SK-N-SH (cell line): Measurements from ENCODE around the gene SNX22. TPM values are rescaled to one million over a fixed set of nuclear protein-coding genes. Genes with fewer than 3 reads are reported as not detected.

Experiments used
- CTCF ChIA-PET: fragments of 300-600, 350-600 bp; formaldehyde crosslinking; extraction: SDS; loops from one replicate; lab custom pipeline; 2021; lab: Yijun Ruan, JAX
- POLR2A ChIA-PET: fragments of 350-600 bp; sonication (Branson Sonifier 250); formaldehyde crosslinking; extraction: SDS; loops from one replicate; lab custom pipeline; 2020; ENCODE audit warnings: antibody characterized with exemption, inconsistent platforms; lab: Yijun Ruan, JAX
- DNase-seq: peaks from one replicate; pipeline ENCODE4 v3.0.0; 2012
- H2AFZ ChIP-seq: fragments of 200-600 bp; sonication (generic); 2 replicates; pipeline ENCODE4 v1.8.1; 2016; ENCODE audit warnings: antibody characterized with exemption, mild to moderate bottlenecking, low read depth
- H3F3A ChIP-seq: fragments of 200-600 bp; sonication (generic); replicated peaks from 2 replicates; pipeline ENCODE3; 2016; ENCODE audit warnings: antibody characterized with exemption, mild to moderate bottlenecking; ENCODE audit not compliant: insufficient read depth
- H3K27ac ChIP-seq, 2 experiments: fragments of 200-500 bp in 1 of 2; fragments of 200-600 bp in 1 of 2; sonication (Bioruptor generic) in 1 of 2; sonication (generic), shearing (Covaris generic) in 1 of 2; 2 replicates each; pipeline versions ENCODE4 v1.5.1 to v1.6.1; 2014 to 2016; ENCODE audit warnings: low read depth in 2 of 2, inconsistent platforms in 1 of 2, low read length in 1 of 2, mild to moderate bottlenecking in 1 of 2, mixed read lengths in 1 of 2
- H3K27me3 ChIP-seq: fragments of 200-600 bp; sonication (generic), shearing (Covaris generic); 2 replicates; pipeline ENCODE4 v1.6.1; 2016; ENCODE audit warnings: mixed run types; ENCODE audit not compliant: insufficient read depth
- H3K36me3 ChIP-seq, 2 experiments: fragments of 200-500 bp in 1 of 2; fragments of 200-600 bp in 1 of 2; sonication (Bioruptor generic) in 1 of 2; sonication (generic) in 1 of 2; replicated peaks in 1 of 2; 2 replicates each; pipeline versions ENCODE3 to v1.5.1; 2014 to 2016; ENCODE audit warnings: low read length in 1 of 2, mild to moderate bottlenecking in 1 of 2; ENCODE audit not compliant: insufficient read depth in 2 of 2, control insufficient read depth in 1 of 2
- H3K4me1 ChIP-seq, 2 experiments: fragments of 200-500 bp in 1 of 2; fragments of 200-600 bp in 1 of 2; sonication (Bioruptor generic) in 1 of 2; sonication (generic), shearing (Covaris generic) in 1 of 2; 2 replicates each; pipeline versions ENCODE4 v1.5.1 to v1.6.1; 2014 to 2016; ENCODE audit warnings: low read depth in 1 of 2, low read length in 1 of 2, mixed run types in 1 of 2; ENCODE audit not compliant: insufficient read depth in 2 of 2, control insufficient read depth in 1 of 2
- H3K4me2 ChIP-seq: fragments of 200-600 bp; sonication (generic), shearing (Covaris generic); 2 replicates; pipeline ENCODE4 v1.6.1; 2017; ENCODE audit warnings: mixed run types
- H3K4me3 ChIP-seq, 2 experiments: fragments of 200-500 bp in 1 of 2; fragments of 200-600 bp in 1 of 2; sonication (Bioruptor generic) in 1 of 2; sonication (generic), shearing (Covaris generic) in 1 of 2; 2 replicates each; pipeline versions ENCODE4 v1.5.1 to v1.8.1; 2014 to 2016; ENCODE audit warnings: low read depth in 2 of 2, inconsistent platforms in 1 of 2, low read length in 1 of 2, mild to moderate bottlenecking in 1 of 2, mixed read lengths in 1 of 2, moderate library complexity in 1 of 2
- H3K79me2 ChIP-seq: fragments of 200-600 bp; sonication (generic); 2 replicates; pipeline ENCODE4 v1.8.1; 2017; ENCODE audit warnings: mild to moderate bottlenecking; ENCODE audit not compliant: insufficient read depth
- H3K9ac ChIP-seq: fragments of 200-600 bp; sonication (generic); 2 replicates; pipeline ENCODE4 v1.6.1; 2017; ENCODE audit warnings: mixed run types
- H3K9me2 ChIP-seq: fragments of 200-600 bp; sonication (generic); 2 replicates; pipeline ENCODE4 v1.6.1; 2017; ENCODE audit warnings: mixed run types
- H3K9me3 ChIP-seq: fragments of 200-600 bp; sonication (generic); 2 replicates; pipeline ENCODE4 v1.6.1; 2017; ENCODE audit warnings: mixed run types, mild to moderate bottlenecking, moderate library complexity
- H4K20me1 ChIP-seq: fragments of 200-600 bp; sonication (generic); 2 replicates; pipeline ENCODE4 v1.6.1; 2017; ENCODE audit warnings: mild to moderate bottlenecking, mixed run types; ENCODE audit not compliant: insufficient read depth
- EP300 ChIP-seq, 2 experiments: IDR thresholded peaks; 2 replicates each; pipeline versions ENCODE4 v1.4.0 to v1.6.1; 2012; ENCODE audit warnings: borderline replicate concordance in 1 of 2, low read depth in 1 of 2, low read length in 1 of 2
- FOSL2 ChIP-seq: IDR thresholded peaks from 2 replicates; pipeline ENCODE4 v1.4.0; 2012; ENCODE audit warnings: low read depth, mild to moderate bottlenecking, moderate library complexity, borderline replicate concordance
- GATA2 ChIP-seq: sonication (generic); formaldehyde crosslinking; IDR thresholded peaks from 2 replicates; pipeline ENCODE4 v1.5.0; 2020; ENCODE audit warnings: mild to moderate bottlenecking, missing genetic modification reagents
- IRF3 ChIP-seq: fragments of 150-350 bp; IDR thresholded peaks from 2 replicates; pipeline ENCODE4 v1.6.1; 2016; ENCODE audit warnings: mild to moderate bottlenecking, low read depth, low read length
- JUND ChIP-seq: IDR thresholded peaks from 2 replicates; pipeline ENCODE4 v1.4.0; 2012
- MEF2A ChIP-seq: IDR thresholded peaks from 2 replicates; pipeline ENCODE4 v1.4.0; 2012; ENCODE audit warnings: low read depth, borderline replicate concordance
- NFIC ChIP-seq: IDR thresholded peaks from 2 replicates; pipeline ENCODE4 v1.4.0; 2012; ENCODE audit warnings: borderline replicate concordance
- RAD21 ChIP-seq: IDR thresholded peaks from 2 replicates; pipeline ENCODE4 v1.6.1; 2012; ENCODE audit warnings: mild to moderate bottlenecking, low read length
- RCOR1 ChIP-seq: fragments of 150-350 bp; IDR thresholded peaks from 2 replicates; pipeline ENCODE4 v1.6.1; 2017; ENCODE audit warnings: antibody characterized with exemption, low read length
- RFX5 ChIP-seq: IDR thresholded peaks from 2 replicates; pipeline ENCODE4 v1.6.1; 2012; ENCODE audit warnings: mild to moderate bottlenecking, improper control_type of control experiment, low read length
- SIN3A ChIP-seq: IDR thresholded peaks from 2 replicates; pipeline ENCODE4 v1.6.1; 2012; ENCODE audit warnings: low read depth, mild to moderate bottlenecking, low read length, moderate library complexity, borderline replicate concordance
- TAF1 ChIP-seq: IDR thresholded peaks from 2 replicates; pipeline ENCODE4 v1.6.1; 2012; ENCODE audit warnings: low read depth, mild to moderate bottlenecking, low read length, moderate library complexity, borderline replicate concordance
- WGBS: methylation state at CpG from one replicate; pipeline ENCODE4 v1.1.6; 2017; ENCODE audit warnings: low lambda C conversion rate; 5-methylcytosine and 5-hydroxymethylcytosine counted together
- polyA plus RNA-seq, 3 experiments: library from polyadenylated mRNA; depleted of rRNA; stranded (reverse); fragments of >200 nt; gene quantifications; 2 replicates each; pipeline ENCODE4 v1.2.3, GENCODE V29; 2012
- TF ChIP-seq, protein P1 (sequence below): fragments of 200-600 bp; sonication (generic); IDR thresholded peaks from 2 replicates; pipeline ENCODE4 v1.6.1; 2017; ENCODE audit warnings: antibody characterized with exemption, mild to moderate bottlenecking, moderate library complexity

Gene SNX22
- polyA plus RNA-seq, 1 of the 3 experiments (the other 2 are of a cell fraction): 0.94 TPM

DNA sequence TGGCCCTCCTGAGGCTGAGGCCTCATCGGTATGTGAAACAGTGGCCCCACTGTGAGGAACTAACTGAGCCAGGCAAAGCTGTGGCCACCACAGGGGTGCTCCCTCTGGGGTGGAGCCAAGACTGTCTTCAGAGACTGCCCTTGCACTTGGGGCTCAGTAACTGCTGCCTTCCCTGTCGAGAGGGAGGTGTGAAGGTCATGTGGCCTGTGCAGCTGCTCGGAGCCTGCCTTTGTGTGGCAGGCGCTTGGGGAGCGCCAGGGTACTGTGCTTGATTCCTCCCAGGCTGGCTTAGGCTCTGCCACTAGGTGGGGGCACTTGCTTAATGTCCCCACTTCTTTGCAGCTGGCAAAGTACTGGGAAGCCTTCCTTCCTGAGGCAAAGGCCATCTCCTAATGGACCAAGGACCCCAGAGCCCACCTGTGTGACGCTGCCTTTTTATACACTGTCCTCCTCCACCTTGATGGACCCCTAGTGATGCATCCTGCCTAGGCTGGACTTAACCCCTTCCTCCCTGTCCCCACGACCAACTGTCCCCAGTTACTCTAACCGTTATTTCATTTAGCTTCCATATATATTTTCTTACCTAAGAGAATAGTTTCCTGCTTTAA lies 14.2 kb upstream of the SNX22 start:
- Histone ChIP-seq H3K4me3 (no peak overlapping the region), H3K4me1 (peaks cover 0 to 4% of the 10 kb centered on the region in 2 experiments; a peak in 1 of 4 replicates), H3K27me3 (no peaks in the 10 kb centered on the region), H3K9me3 (no peaks in the 10 kb centered on the region), H4K20me1 (no peaks in the 10 kb centered on the region)
- TF ChIP-seq NFIC: no peak
- no peak for TF ChIP-seq JUND
- peak; percentile 25 for TF ChIP-seq RAD21
- no peak for TF ChIP-seq IRF3
- TF ChIP-seq, all 33 proteins: peak for 1
- Histone ChIP-seq H3K36me3 (peaks cover 15 to 66% of the 10 kb centered on the region in 2 experiments), H3K79me2 (no peaks in the 10 kb centered on the region), H3K4me2 (no peak overlapping the region), H3K27ac (no peak overlapping the region), H3K9ac (no peak overlapping the region), H2AFZ (no peak overlapping the region), H3F3A (no peaks in the 10 kb centered on the region), H3K9me2 (no peaks in the 10 kb centered on the region)
- 94% methylated on average over 4 of the region's 8 CpGs for WGBS
- DNase-seq: no peak
- POLR2A ChIA-PET: no interaction called here
- CTCF ChIA-PET: interaction anchor here (0.6 to 1.8 kb wide), 3 partner anchors 10 to 844 kb away, joined by 3 to 6 read pairs (median 3); no protein-coding TSS in a partner anchor

DNA sequence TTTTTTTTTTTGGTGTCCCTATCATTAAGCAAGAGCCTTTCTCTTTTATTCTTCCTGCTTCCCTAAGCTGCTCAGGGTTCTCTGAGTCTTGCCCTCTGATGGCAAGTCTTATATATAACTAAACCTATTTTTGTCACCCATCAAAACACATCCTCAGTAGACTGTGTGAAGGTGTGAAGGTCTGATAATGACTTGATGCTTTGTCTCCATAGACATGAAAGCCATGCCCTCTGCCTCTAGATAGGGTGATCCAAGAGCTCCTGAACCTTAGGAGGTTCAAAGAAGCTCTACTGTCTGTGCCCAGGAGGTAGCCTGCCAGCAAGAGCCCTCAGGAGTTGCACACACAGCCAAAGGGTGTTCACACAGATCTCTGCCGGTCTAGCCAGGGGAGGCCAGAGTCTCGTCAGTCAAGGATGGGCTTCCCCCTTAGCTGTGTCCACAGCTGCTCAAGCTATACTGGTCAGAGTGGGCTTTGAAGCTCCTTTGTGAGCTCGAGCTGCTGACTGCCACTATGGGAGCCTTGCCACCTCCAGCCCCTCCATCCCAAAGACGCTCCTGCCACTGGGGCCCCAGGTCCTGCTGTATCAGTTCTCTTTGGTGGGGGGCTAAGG lies 13.1 kb upstream of the SNX22 start:
- Histone ChIP-seq H3F3A (no peaks in the 10 kb centered on the region), H3K4me3 (no peak overlapping the region), H3K4me1 (peaks cover 0 to 4% of the 10 kb centered on the region in 2 experiments; a peak in 1 of 4 replicates), H3K27ac (no peak overlapping the region), H3K9ac (no peak overlapping the region), H3K4me2 (no peak overlapping the region), H3K36me3 (peaks cover 15 to 68% of the 10 kb centered on the region in 2 experiments), H3K9me3 (no peaks in the 10 kb centered on the region), H2AFZ (no peak overlapping the region), H3K79me2 (no peaks in the 10 kb centered on the region), H3K9me2 (no peaks in the 10 kb centered on the region), H3K27me3 (no peaks in the 10 kb centered on the region), H4K20me1 (no peaks in the 10 kb centered on the region)
- TF ChIP-seq TAF1: no peak
- TF ChIP-seq FOSL2: no peak
- POLR2A ChIA-PET: no interaction called here
- 94% methylated on average over 3 of the region's 4 CpGs for WGBS
- DNase-seq: no peak
- CTCF ChIA-PET: interaction anchor here (0.6 kb wide), 1 partner anchor 843 kb away, joined by 3 read pairs; no protein-coding TSS in a partner anchor

GRCh38 chr15:64141798-64142512 lies 9.6 kb upstream of the SNX22 start:
- POLR2A ChIA-PET: no interaction called here
- no peak for DNase-seq

More at GRCh38 chr15:64141798-64142512, 9.6 kb upstream of the SNX22 start:
- H4K20me1 ChIP-seq: no peaks in the 10 kb centered on the region
- H3K9ac ChIP-seq: no peak overlapping the region
- peaks cover 7% of the 10 kb centered on the region for H3F3A ChIP-seq
- H3K9me2 ChIP-seq: no peaks in the 10 kb centered on the region
- TF ChIP-seq RAD21 (no peak), SIN3A (no peak), RFX5 (no peak), RCOR1 (no peak), FOSL2 (no peak), MEF2A (no peak), GATA2 (CRISPR knock-in tag) (no peak), EP300 (IDR thresholded peaks at IDR 0.05; ENCODE audit: borderline replicate concordance in 1 of 2, low read depth in 1 of 2, low read length in 1 of 2) (no peak), TAF1 (no peak)
- TF ChIP-seq, protein P1, sequence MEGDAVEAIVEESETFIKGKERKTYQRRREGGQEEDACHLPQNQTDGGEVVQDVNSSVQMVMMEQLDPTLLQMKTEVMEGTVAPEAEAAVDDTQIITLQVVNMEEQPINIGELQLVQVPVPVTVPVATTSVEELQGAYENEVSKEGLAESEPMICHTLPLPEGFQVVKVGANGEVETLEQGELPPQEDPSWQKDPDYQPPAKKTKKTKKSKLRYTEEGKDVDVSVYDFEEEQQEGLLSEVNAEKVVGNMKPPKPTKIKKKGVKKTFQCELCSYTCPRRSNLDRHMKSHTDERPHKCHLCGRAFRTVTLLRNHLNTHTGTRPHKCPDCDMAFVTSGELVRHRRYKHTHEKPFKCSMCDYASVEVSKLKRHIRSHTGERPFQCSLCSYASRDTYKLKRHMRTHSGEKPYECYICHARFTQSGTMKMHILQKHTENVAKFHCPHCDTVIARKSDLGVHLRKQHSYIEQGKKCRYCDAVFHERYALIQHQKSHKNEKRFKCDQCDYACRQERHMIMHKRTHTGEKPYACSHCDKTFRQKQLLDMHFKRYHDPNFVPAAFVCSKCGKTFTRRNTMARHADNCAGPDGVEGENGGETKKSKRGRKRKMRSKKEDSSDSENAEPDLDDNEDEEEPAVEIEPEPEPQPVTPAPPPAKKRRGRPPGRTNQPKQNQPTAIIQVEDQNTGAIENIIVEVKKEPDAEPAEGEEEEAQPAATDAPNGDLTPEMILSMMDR: no peak
- WGBS: 97% methylated on average over 8 of the region's 8 CpGs
- peaks cover 0 to 23% of the 10 kb centered on the region in 2 experiments; a peak in 2 of 4 replicates for H3K4me1 ChIP-seq
- CTCF ChIA-PET: interaction anchor here (0.7 to 1.3 kb wide), 2 partner anchors 12 to 20 kb away, joined by 3 to 4 read pairs; no protein-coding TSS in a partner anchor
- H3K4me2 ChIP-seq: no peak overlapping the region
- H3K36me3 ChIP-seq: peaks cover 15 to 56% of the 10 kb centered on the region in 2 experiments
- no peak overlapping the region for H2AFZ ChIP-seq
- no peak overlapping the region for H3K4me3 ChIP-seq
- no peaks in the 10 kb centered on the region for H3K79me2 ChIP-seq
- no peaks in the 10 kb centered on the region for H3K9me3 ChIP-seq
- H3K27me3 ChIP-seq: no peaks in the 10 kb centered on the region
- H3K27ac ChIP-seq: no peak overlapping the region
